ENCODE measurements around the gene ITCH.
"Not testable (repeated sequence)": the region's sequence is repeated elsewhere in the genome, so short reads cannot be mapped to it uniquely, and the experiment has no call there.

ITCH gene

GRCh38 chr20:34491226-34491931 lies 128.3 kb downstream of the ITCH start:
- Mint-ChIP-seq H3K27ac (no peak overlapping the region), H3K4me1 (ENCODE audit: low read depth) (peaks cover 3% of the 10 kb centered on the region), H3K27me3 (ENCODE audit: low read depth) (no peaks in the 10 kb centered on the region), H3K4me3 (no peak overlapping the region), H3K36me3 (ENCODE audit: low read depth) (peaks cover 60% of the 10 kb centered on the region), H3K9me3 (no peaks in the 10 kb centered on the region)
- DNase-seq (ENCODE audit: low spot score): no peak

GRCh38 chr20:34491932-34492509 lies 128.9 kb downstream of the ITCH start:
- Mint-ChIP-seq H3K9me3 (no peaks in the 10 kb centered on the region), H3K27me3 (ENCODE audit: low read depth) (no peaks in the 10 kb centered on the region), H3K27ac (no peak overlapping the region), H3K4me3 (no peak overlapping the region), H3K36me3 (ENCODE audit: low read depth) (peaks cover 60% of the 10 kb centered on the region), H3K4me1 (ENCODE audit: low read depth) (peaks cover 3% of the 10 kb centered on the region)
- no peak for DNase-seq (ENCODE audit: low spot score)

- H3K4me1 Mint-ChIP-seq (ENCODE audit: low read depth): peaks cover 3% of the 10 kb centered on the region
- H3K27me3 Mint-ChIP-seq (ENCODE audit: low read depth): no peaks in the 10 kb centered on the region
- peaks cover 63% of the 10 kb centered on the region for H3K36me3 Mint-ChIP-seq (ENCODE audit: low read depth)
- no peak for DNase-seq (ENCODE audit: low spot score)
- H3K27ac Mint-ChIP-seq: no peak overlapping the region
- H3K9me3 Mint-ChIP-seq: no peaks in the 10 kb centered on the region
- H3K4me3 Mint-ChIP-seq: no peak overlapping the region
Measured at GRCh38 chr20:34493646-34494045, 130.6 kb downstream of the ITCH start.

GRCh38 chr20:34495307-34495706 lies 132.2 kb downstream of the ITCH start:
- Mint-ChIP-seq H3K4me1 (ENCODE audit: low read depth) (peaks cover 3% of the 10 kb centered on the region), H3K27me3 (ENCODE audit: low read depth) (no peaks in the 10 kb centered on the region), H3K9me3 (peaks cover 10% of the 10 kb centered on the region), H3K27ac (no peak overlapping the region), H3K36me3 (ENCODE audit: low read depth) (peaks cover 65% of the 10 kb centered on the region), H3K4me3 (no peak overlapping the region)
- DNase-seq (ENCODE audit: low spot score): no peak

- Mint-ChIP-seq H3K9me3 (peaks cover 16% of the 10 kb centered on the region), H3K4me3 (no peak overlapping the region), H3K27ac (no peak overlapping the region), H3K27me3 (ENCODE audit: low read depth) (no peaks in the 10 kb centered on the region), H3K4me1 (ENCODE audit: low read depth) (peaks cover 3% of the 10 kb centered on the region), H3K36me3 (ENCODE audit: low read depth) (peaks cover 67% of the 10 kb centered on the region)
- DNase-seq (ENCODE audit: low spot score): no peak
Measured at GRCh38 chr20:34495916-34496315, 132.8 kb downstream of the ITCH start.

GRCh38 chr20:34497596-34497995 lies 134.5 kb downstream of the ITCH start:
- not testable (repeated sequence) for H3K27ac Mint-ChIP-seq; H3K4me1 Mint-ChIP-seq (ENCODE audit: low read depth); H3K27me3 Mint-ChIP-seq (ENCODE audit: low read depth); H3K4me3 Mint-ChIP-seq; DNase-seq (ENCODE audit: low spot score)
- peaks cover 17% of the 10 kb centered on the region for H3K9me3 Mint-ChIP-seq
- H3K36me3 Mint-ChIP-seq (ENCODE audit: low read depth): peaks cover 65% of the 10 kb centered on the region

- no peaks in the 10 kb centered on the region for H3K27me3 Mint-ChIP-seq (ENCODE audit: low read depth)
- H3K36me3 Mint-ChIP-seq (ENCODE audit: low read depth): peaks cover 54% of the 10 kb centered on the region
- no peak overlapping the region for H3K4me3 Mint-ChIP-seq
- H3K9me3 Mint-ChIP-seq: peaks cover 17% of the 10 kb centered on the region
- H3K27ac Mint-ChIP-seq: no peak overlapping the region
- H3K4me1 Mint-ChIP-seq (ENCODE audit: low read depth): peaks cover 3% of the 10 kb centered on the region
- DNase-seq (ENCODE audit: low spot score): no peak
Measured at GRCh38 chr20:34500823-34501222, 137.8 kb downstream of the ITCH start.

GRCh38 chr20:34506480-34506879 lies 143.4 kb downstream of the ITCH start:
- Mint-ChIP-seq H3K4me3 (no peak overlapping the region), H3K9me3 (no peaks in the 10 kb centered on the region), H3K27me3 (ENCODE audit: low read depth) (no peaks in the 10 kb centered on the region), H3K36me3 (ENCODE audit: low read depth) (peaks cover 32% of the 10 kb centered on the region), H3K27ac (no peak overlapping the region), H3K4me1 (ENCODE audit: low read depth) (no peaks in the 10 kb centered on the region)
- DNase-seq (ENCODE audit: low spot score): no peak

- Mint-ChIP-seq H3K36me3 (ENCODE audit: low read depth) (peaks cover 31% of the 10 kb centered on the region), H3K9me3 (no peaks in the 10 kb centered on the region)
- DNase-seq (ENCODE audit: low spot score): no peak
Measured at GRCh38 chr20:34507702-34508413, 144.8 kb downstream of the ITCH start.

GRCh38 chr20:34510575-34510974 lies 147.5 kb downstream of the ITCH start:
- Mint-ChIP-seq H3K27ac (no peak overlapping the region), H3K4me1 (ENCODE audit: low read depth) (peaks cover 11% of the 10 kb centered on the region), H3K36me3 (ENCODE audit: low read depth) (peaks cover 20% of the 10 kb centered on the region), H3K4me3 (no peak overlapping the region), H3K27me3 (ENCODE audit: low read depth) (no peaks in the 10 kb centered on the region), H3K9me3 (no peaks in the 10 kb centered on the region)
- DNase-seq (ENCODE audit: low spot score): no peak

More at GRCh38 chr20:34507702-34508413, 144.8 kb downstream of the ITCH start:
- H3K27me3 Mint-ChIP-seq (ENCODE audit: low read depth): no peaks in the 10 kb centered on the region
- no peaks in the 10 kb centered on the region for H3K4me1 Mint-ChIP-seq (ENCODE audit: low read depth)
- no peak overlapping the region for H3K27ac Mint-ChIP-seq
- H3K4me3 Mint-ChIP-seq: no peak overlapping the region

- Mint-ChIP-seq H3K4me1 (ENCODE audit: low read depth) (peaks cover 12% of the 10 kb centered on the region), H3K27ac (no peak overlapping the region), H3K27me3 (ENCODE audit: low read depth) (no peaks in the 10 kb centered on the region), H3K36me3 (ENCODE audit: low read depth) (peaks cover 17% of the 10 kb centered on the region), H3K9me3 (no peaks in the 10 kb centered on the region), H3K4me3 (no peak overlapping the region)
- no peak for DNase-seq (ENCODE audit: low spot score)
Measured at GRCh38 chr20:34511891-34512265, 148.8 kb downstream of the ITCH start.

GRCh38 chr20:34512266-34512954 lies 149.3 kb downstream of the ITCH start:
- Mint-ChIP-seq H3K4me1 (ENCODE audit: low read depth) (peaks cover 12% of the 10 kb centered on the region), H3K27ac (no peak overlapping the region), H3K27me3 (ENCODE audit: low read depth) (no peaks in the 10 kb centered on the region), H3K36me3 (ENCODE audit: low read depth) (peaks cover 17% of the 10 kb centered on the region), H3K4me3 (no peak overlapping the region), H3K9me3 (no peaks in the 10 kb centered on the region)
- no peak for DNase-seq (ENCODE audit: low spot score)

GRCh38 chr20:34512955-34513419 lies 149.9 kb downstream of the ITCH start:
- peaks cover 15% of the 10 kb centered on the region for H3K4me1 Mint-ChIP-seq (ENCODE audit: low read depth)
- no peak for DNase-seq (ENCODE audit: low spot score)
- H3K9me3 Mint-ChIP-seq: no peaks in the 10 kb centered on the region
- no peak overlapping the region for H3K4me3 Mint-ChIP-seq
- H3K27me3 Mint-ChIP-seq (ENCODE audit: low read depth): no peaks in the 10 kb centered on the region
- H3K27ac Mint-ChIP-seq: no peak overlapping the region
- peaks cover 13% of the 10 kb centered on the region for H3K36me3 Mint-ChIP-seq (ENCODE audit: low read depth)

- not testable (repeated sequence) for H3K9me3 Mint-ChIP-seq; H3K27me3 Mint-ChIP-seq (ENCODE audit: low read depth); H3K4me3 Mint-ChIP-seq; DNase-seq (ENCODE audit: low spot score)
- H3K27ac Mint-ChIP-seq: peak overlapping the region; percentile 63
- H3K36me3 Mint-ChIP-seq (ENCODE audit: low read depth): peaks cover 15% of the 10 kb centered on the region
- peaks cover 23% of the 10 kb centered on the region for H3K4me1 Mint-ChIP-seq (ENCODE audit: low read depth)
Measured at GRCh38 chr20:34514034-34514433, 151.0 kb downstream of the ITCH start.

Data from T-helper 2 cell treated with Interferon-gamma antibody and Interleukin-4, amounts not matched to agents 5 μg/mL and 100 μg/mL, for 36 hours (primary cell).